ENCODE results near the gene DUSP22.

- TF ChIP-seq CTCF (IDR thresholded peaks at IDR 0.05; ENCODE audit: borderline replicate concordance, extremely low read depth, low read length, poor library complexity, severe bottlenecking) = no peak
- no peak for TF ChIP-seq EZH2 (IDR thresholded peaks at IDR 0.05; ENCODE audit: borderline replicate concordance, low read depth, low read length, severe bottlenecking)
Observed at GRCh38 chr6:280775-281468, 11.4 kb upstream of the DUSP22 start.

All from DND-41 (cell line).